ENCODE data around the gene PRRC2C.

PRRC2C gene

DNA sequence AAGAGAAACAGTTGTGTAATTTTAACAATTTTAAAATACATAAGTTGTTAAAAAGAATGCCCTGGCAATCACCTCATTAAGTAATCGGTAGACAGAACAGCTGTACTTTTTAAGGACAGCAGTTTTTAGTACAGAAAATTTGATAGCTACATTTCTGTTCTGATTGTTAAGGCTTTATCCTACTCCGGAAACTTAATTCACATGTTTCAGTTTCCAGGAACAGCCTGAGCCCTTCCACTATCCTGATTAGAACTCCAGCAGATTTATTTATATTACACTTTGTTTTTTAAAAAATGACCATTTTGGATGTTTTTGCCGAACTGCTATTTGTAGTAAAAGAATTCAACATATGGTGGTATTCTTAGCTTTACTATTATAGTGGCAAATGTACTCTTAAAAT lies 8.7 kb downstream of the PRRC2C start:
- H3K9ac ChIP-seq: no peak overlapping the region
- no peak overlapping the region for H3K27ac ChIP-seq
- no peaks in the 10 kb centered on the region for H3K9me3 ChIP-seq (ENCODE audit: control insufficient read depth, low read length)
- H3K27me3 ChIP-seq (ENCODE audit: control insufficient read depth, insufficient read depth, low read length): no peaks in the 10 kb centered on the region
- no peaks in the 10 kb centered on the region for H3K36me3 ChIP-seq (ENCODE audit: control insufficient read depth, insufficient read depth, low read length)
- peaks cover 42% of the 10 kb centered on the region for H3K79me2 ChIP-seq
- no peak overlapping the region for H2AFZ ChIP-seq
- TF ChIP-seq, protein P1, sequence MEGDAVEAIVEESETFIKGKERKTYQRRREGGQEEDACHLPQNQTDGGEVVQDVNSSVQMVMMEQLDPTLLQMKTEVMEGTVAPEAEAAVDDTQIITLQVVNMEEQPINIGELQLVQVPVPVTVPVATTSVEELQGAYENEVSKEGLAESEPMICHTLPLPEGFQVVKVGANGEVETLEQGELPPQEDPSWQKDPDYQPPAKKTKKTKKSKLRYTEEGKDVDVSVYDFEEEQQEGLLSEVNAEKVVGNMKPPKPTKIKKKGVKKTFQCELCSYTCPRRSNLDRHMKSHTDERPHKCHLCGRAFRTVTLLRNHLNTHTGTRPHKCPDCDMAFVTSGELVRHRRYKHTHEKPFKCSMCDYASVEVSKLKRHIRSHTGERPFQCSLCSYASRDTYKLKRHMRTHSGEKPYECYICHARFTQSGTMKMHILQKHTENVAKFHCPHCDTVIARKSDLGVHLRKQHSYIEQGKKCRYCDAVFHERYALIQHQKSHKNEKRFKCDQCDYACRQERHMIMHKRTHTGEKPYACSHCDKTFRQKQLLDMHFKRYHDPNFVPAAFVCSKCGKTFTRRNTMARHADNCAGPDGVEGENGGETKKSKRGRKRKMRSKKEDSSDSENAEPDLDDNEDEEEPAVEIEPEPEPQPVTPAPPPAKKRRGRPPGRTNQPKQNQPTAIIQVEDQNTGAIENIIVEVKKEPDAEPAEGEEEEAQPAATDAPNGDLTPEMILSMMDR (IDR thresholded peaks at IDR 0.05): no peak
- no peak overlapping the region for H3K4me3 ChIP-seq (ENCODE audit: low read depth, low read length)
- peaks cover 1% of the 10 kb centered on the region for H3K4me1 ChIP-seq
- H3K4me2 ChIP-seq (ENCODE audit: low read length): no peak overlapping the region

DNA sequence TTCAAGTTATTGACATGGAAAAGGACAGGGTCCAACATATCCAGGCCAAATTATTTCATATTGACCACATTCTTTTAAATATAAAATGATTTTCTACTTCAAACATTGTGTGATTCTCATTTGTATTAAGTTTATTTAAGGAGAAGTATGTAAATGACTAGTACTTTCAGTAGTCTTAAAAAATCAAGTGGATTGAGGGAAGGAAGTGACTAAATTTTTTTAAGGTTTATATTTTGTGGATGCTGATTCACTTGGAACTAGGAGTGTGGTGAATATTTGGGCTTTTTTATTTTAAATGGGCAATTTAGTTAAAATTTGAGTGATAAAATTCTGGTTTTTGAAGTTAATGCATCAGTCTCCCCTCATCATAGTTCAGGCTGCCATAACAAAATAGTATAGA lies 10.1 kb downstream of the PRRC2C start:
- H3K4me1 ChIP-seq: no peaks in the 10 kb centered on the region
- H3K79me2 ChIP-seq: peaks cover 44% of the 10 kb centered on the region
- no peaks in the 10 kb centered on the region for H3K27me3 ChIP-seq (ENCODE audit: control insufficient read depth, insufficient read depth, low read length)
- no peak overlapping the region for H3K27ac ChIP-seq
- H3K36me3 ChIP-seq (ENCODE audit: control insufficient read depth, insufficient read depth, low read length): no peaks in the 10 kb centered on the region
- H2AFZ ChIP-seq: no peak overlapping the region
- no peak overlapping the region for H3K4me2 ChIP-seq (ENCODE audit: low read length)
- TF ChIP-seq, protein P1 (IDR thresholded peaks at IDR 0.05): no peak
- H3K9me3 ChIP-seq (ENCODE audit: control insufficient read depth, low read length): no peaks in the 10 kb centered on the region
- no peak overlapping the region for H3K4me3 ChIP-seq (ENCODE audit: low read depth, low read length)
- no peak overlapping the region for H3K9ac ChIP-seq

DNA sequence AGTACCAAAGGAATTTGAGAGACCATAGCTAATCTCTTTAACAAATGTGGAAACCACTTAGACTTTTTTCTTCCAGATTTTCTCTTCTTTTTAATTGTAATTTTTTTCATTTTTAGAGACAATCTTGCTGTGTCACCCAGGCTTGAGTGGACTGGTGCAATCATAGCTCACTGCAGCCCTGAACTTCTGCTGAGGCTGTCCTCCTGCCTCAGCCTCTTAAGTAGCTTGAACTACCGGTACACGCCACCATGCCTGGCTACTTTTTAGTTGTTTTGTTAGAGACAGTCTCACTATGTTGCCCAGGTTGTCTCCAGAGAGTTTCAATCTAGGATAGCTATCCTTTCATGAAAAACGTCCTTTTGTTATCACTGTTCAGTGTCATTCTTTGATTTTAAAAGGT lies 15.0 kb downstream of the PRRC2C start:
- Histone ChIP-seq H3K79me2 (peaks cover 47% of the 10 kb centered on the region), H3K27me3 (ENCODE audit: control insufficient read depth, insufficient read depth, low read length) (no peaks in the 10 kb centered on the region), H3K4me3 (ENCODE audit: low read depth, low read length) (no peak overlapping the region), H3K9ac (no peak overlapping the region), H3K4me1 (no peaks in the 10 kb centered on the region), H3K4me2 (ENCODE audit: low read length) (no peak overlapping the region), H3K36me3 (ENCODE audit: control insufficient read depth, insufficient read depth, low read length) (no peaks in the 10 kb centered on the region), H3K27ac (no peak overlapping the region), H2AFZ (no peak overlapping the region), H3K9me3 (ENCODE audit: control insufficient read depth, low read length) (no peaks in the 10 kb centered on the region)
- TF ChIP-seq, protein P1 (IDR thresholded peaks at IDR 0.05): no peak

DNA sequence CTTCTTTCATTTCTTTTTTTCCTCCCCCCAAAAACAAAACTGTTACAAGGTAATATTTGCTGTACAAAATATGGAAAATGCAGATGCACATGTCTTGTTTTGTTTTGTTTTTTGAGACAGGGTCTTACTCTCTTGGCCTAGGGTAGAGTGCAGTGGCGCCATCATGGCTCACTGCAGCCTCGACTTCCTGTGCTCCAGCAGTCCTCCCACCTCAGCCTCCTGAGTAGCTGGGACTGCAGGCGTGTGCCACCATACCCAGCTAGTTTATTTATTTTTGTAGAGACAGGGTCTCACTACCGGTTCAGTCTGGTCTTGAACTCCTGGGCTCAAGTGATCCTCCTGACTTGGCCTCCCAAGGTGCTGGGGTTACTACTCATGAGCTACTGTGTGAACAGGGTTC lies 15.5 kb downstream of the PRRC2C start:
- TF ChIP-seq, protein P1 (IDR thresholded peaks at IDR 0.05): no peak
- Histone ChIP-seq H3K27me3 (ENCODE audit: control insufficient read depth, insufficient read depth, low read length) (no peaks in the 10 kb centered on the region), H3K4me2 (ENCODE audit: low read length) (no peak overlapping the region), H3K36me3 (ENCODE audit: control insufficient read depth, insufficient read depth, low read length) (no peaks in the 10 kb centered on the region), H3K9ac (no peak overlapping the region), H3K9me3 (ENCODE audit: control insufficient read depth, low read length) (no peaks in the 10 kb centered on the region), H3K79me2 (peaks cover 45% of the 10 kb centered on the region), H3K4me3 (ENCODE audit: low read depth, low read length) (no peak overlapping the region), H3K4me1 (no peaks in the 10 kb centered on the region), H2AFZ (no peak overlapping the region), H3K27ac (no peak overlapping the region)

DNA sequence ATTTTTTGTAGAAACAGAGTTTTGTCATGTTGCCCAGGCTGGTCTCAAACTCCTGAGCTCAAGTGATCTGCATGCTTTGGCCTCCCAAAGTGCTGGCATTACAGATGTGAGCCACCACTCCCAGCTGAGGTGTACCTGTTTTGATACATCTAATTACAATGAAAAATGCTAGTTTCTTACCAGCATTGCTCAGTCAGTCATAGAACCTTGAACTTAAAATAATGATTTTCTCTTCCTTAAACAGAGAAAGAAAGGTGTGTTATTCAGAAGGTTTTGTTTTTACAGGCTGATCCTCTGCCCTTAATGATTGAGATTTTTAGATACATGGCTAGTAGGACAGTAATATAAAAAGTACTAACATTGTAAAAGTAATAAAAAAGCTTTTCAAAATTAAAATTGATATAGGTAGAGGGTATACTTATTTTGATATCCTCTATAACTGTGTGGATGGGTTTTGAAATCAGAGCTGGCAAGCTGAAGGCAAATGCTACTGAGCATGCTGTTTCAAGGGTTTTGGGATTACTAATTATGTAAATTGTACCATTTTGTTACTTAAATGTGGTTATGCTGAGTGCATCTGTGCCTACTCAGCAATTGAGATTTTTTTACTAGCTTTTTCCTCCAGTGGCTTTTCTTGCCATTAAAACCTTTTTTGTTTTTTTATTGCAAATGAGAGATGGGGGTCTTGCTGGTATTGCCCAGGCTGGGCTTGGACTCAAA lies 16.1 kb downstream of the PRRC2C start:
- H3K4me3 ChIP-seq (ENCODE audit: low read depth, low read length): no peak overlapping the region
- no peaks in the 10 kb centered on the region for H3K4me1 ChIP-seq
- no peak overlapping the region for H3K27ac ChIP-seq
- H3K79me2 ChIP-seq: peaks cover 43% of the 10 kb centered on the region
- no peak overlapping the region for H2AFZ ChIP-seq
- H3K36me3 ChIP-seq (ENCODE audit: control insufficient read depth, insufficient read depth, low read length): no peaks in the 10 kb centered on the region
- H3K9ac ChIP-seq: no peak overlapping the region
- no peak overlapping the region for H3K4me2 ChIP-seq (ENCODE audit: low read length)
- H3K9me3 ChIP-seq (ENCODE audit: control insufficient read depth, low read length): no peaks in the 10 kb centered on the region
- TF ChIP-seq, protein P1 (IDR thresholded peaks at IDR 0.05): no peak
- H3K27me3 ChIP-seq (ENCODE audit: control insufficient read depth, insufficient read depth, low read length): no peaks in the 10 kb centered on the region
